ENCODE results near the gene ABI1.

The ABI1 gene

GRCh38 chr10:26863351-26864076 lies 2.8 kb upstream of the ABI1 start:
- H3K27me3 Mint-ChIP-seq (ENCODE audit: low read depth): peaks cover 4% of the 10 kb centered on the region
- H3K36me3 Mint-ChIP-seq (ENCODE audit: low read depth): no peaks in the 10 kb centered on the region
- H3K4me1 Mint-ChIP-seq: peaks cover 7% of the 10 kb centered on the region
- no peak for TF ChIP-seq CTCF (IDR thresholded peaks at IDR 0.05; ENCODE audit: unreplicated experiment in 3 of 3)
- H3K27ac Mint-ChIP-seq: no peak overlapping the region
- no peaks in the 10 kb centered on the region for H3K9me3 Mint-ChIP-seq
- H3K4me3 Mint-ChIP-seq: no peak overlapping the region

- no peaks in the 10 kb centered on the region for H3K36me3 Mint-ChIP-seq (ENCODE audit: low read depth)
- H3K27me3 Mint-ChIP-seq (ENCODE audit: low read depth): peaks cover 4% of the 10 kb centered on the region
- no peaks in the 10 kb centered on the region for H3K9me3 Mint-ChIP-seq
- peak overlapping the region; percentile 93 to 99 (median 98) for H3K27ac Mint-ChIP-seq
- H3K4me3 Mint-ChIP-seq: peak overlapping the region; percentile 97 to 98 (median 97)
- H3K4me1 Mint-ChIP-seq: peaks cover 16% of the 10 kb centered on the region
- TF ChIP-seq CTCF (IDR thresholded peaks at IDR 0.05; ENCODE audit: unreplicated experiment in 3 of 3): peak; percentile 73 to 81 (median 78)
These were observed 644 bp upstream of the ABI1 start for GRCh38 chr10:26861205-26861998.

GRCh38 chr10:26860102-26860442 lies 686 bp downstream of the ABI1 start:
- H3K36me3 Mint-ChIP-seq (ENCODE audit: low read depth): no peaks in the 10 kb centered on the region
- peak overlapping the region; percentile 90 to 99 (median 94) for H3K27ac Mint-ChIP-seq
- peaks cover 4% of the 10 kb centered on the region for H3K27me3 Mint-ChIP-seq (ENCODE audit: low read depth)
- no peak for TF ChIP-seq CTCF (IDR thresholded peaks at IDR 0.05; ENCODE audit: unreplicated experiment in 3 of 3)
- peaks cover 16% of the 10 kb centered on the region for H3K4me1 Mint-ChIP-seq
- peak overlapping the region; percentile 97 to 98 (median 97) for H3K4me3 Mint-ChIP-seq
- no peaks in the 10 kb centered on the region for H3K9me3 Mint-ChIP-seq

- Mint-ChIP-seq H3K4me3 (peak overlapping the region; percentile 97 to 98 (median 97)), H3K27me3 (ENCODE audit: low read depth) (peaks cover 4% of the 10 kb centered on the region)
These were observed 1.3 kb downstream of the ABI1 start for GRCh38 chr10:26859241-26860101.

GRCh38 chr10:26858707-26859034 lies 2.1 kb downstream of the ABI1 start:
- Mint-ChIP-seq H3K4me3 (peak overlapping the region; percentile 97 to 98 (median 97)), H3K27me3 (ENCODE audit: low read depth) (peaks cover 4% of the 10 kb centered on the region), H3K27ac (peak overlapping the region; percentile 90 to 99 (median 94)), H3K4me1 (peaks cover 20% of the 10 kb centered on the region), H3K9me3 (no peaks in the 10 kb centered on the region), H3K36me3 (ENCODE audit: low read depth) (peaks cover 3% of the 10 kb centered on the region)
- no peak for TF ChIP-seq CTCF (IDR thresholded peaks at IDR 0.05; ENCODE audit: unreplicated experiment in 3 of 3)

More at GRCh38 chr10:26859241-26860101, 1.3 kb downstream of the ABI1 start:
- no peaks in the 10 kb centered on the region for H3K36me3 Mint-ChIP-seq (ENCODE audit: low read depth)
- no peaks in the 10 kb centered on the region for H3K9me3 Mint-ChIP-seq
- H3K4me1 Mint-ChIP-seq: peaks cover 16% of the 10 kb centered on the region
- no peak for TF ChIP-seq CTCF (IDR thresholded peaks at IDR 0.05; ENCODE audit: unreplicated experiment in 3 of 3)
- H3K27ac Mint-ChIP-seq: peak overlapping the region; percentile 90 to 99 (median 94)
